Tibial nerve (tissue), 4 donors: ENCODE data around the gene PRSS53. TPM values are rescaled to one million over a fixed set of nuclear protein-coding genes. Genes with fewer than 3 reads are reported as not detected.
A peak's percentile ranks its signal among the peaks of the same experiment; 100 is the strongest.

Experiments used
- DNase-seq, 2 donors: peaks; one replicate each; pipeline ENCODE4 v3.0.0-alpha.2; 2019; ENCODE audit warnings: low spot score in 2 of 2
- H3K27ac ChIP-seq, 4 donors: fragments of 200-600 bp; sonication (generic) in 3 of 4; one replicate each; pipeline ENCODE4 v1.5.1; 2017 to 2019; ENCODE audit warnings: mild to moderate bottlenecking in 1 of 4
- H3K27me3 ChIP-seq, 2 donors: fragments of 200-600 bp; sonication (generic) in 1 of 2; one replicate each; pipeline versions ENCODE4 v1.5.1 to v1.6.0; 2017 to 2019
- H3K36me3 ChIP-seq, 3 donors: fragments of 200-600 bp; sonication (generic); one replicate each; pipeline ENCODE4 v1.5.1; 2018 to 2019
- H3K4me1 ChIP-seq, 4 donors: fragments of 200-600 bp; sonication (generic) in 3 of 4; one replicate each; pipeline ENCODE4 v1.5.1; 2017 to 2019
- H3K4me3 ChIP-seq, 4 donors: fragments of 200-600 bp; sonication (generic) in 3 of 4; one replicate each; pipeline ENCODE4 v1.5.1; 2017 to 2019; ENCODE audit warnings: mild to moderate bottlenecking in 1 of 4, moderate library complexity in 1 of 4
- H3K9me3 ChIP-seq, 4 donors: fragments of 200-600 bp; sonication (generic) in 3 of 4; one replicate each; pipeline ENCODE4 v1.5.1; 2017 to 2019
- EP300 ChIP-seq, 2 donors: sonication (generic); formaldehyde crosslinking; IDR thresholded peaks; one replicate each; pipeline ENCODE4 v1.6.1; 2017; ENCODE audit warnings: antibody characterized with exemption in 2 of 2, mild to moderate bottlenecking in 1 of 2
- POLR2A ChIP-seq, 2 donors: fragments of 450-650 bp; IDR thresholded peaks; one replicate each; pipeline ENCODE4 v1.6.1; 2017; ENCODE audit warnings: antibody characterized with exemption in 2 of 2, mild to moderate bottlenecking in 2 of 2, moderate library complexity in 2 of 2
- WGBS, 2 donors: methylation state at CpG; one replicate each; pipeline ENCODE4 v1.1.5; 2018; 5-methylcytosine and 5-hydroxymethylcytosine counted together
- total RNA-seq, 4 donors: library from RNA; depleted of rRNA; stranded (reverse); fragments of >200 nt; gene quantifications; one replicate each; pipeline ENCODE4 v1.1.0, GENCODE V29; 2016
- TF ChIP-seq, protein P1 (sequence below), 5 experiments: fragments of 200-600 bp in 3 of 5; fragments of 450-650 bp in 2 of 5; sonication (generic) in 3 of 5; IDR thresholded peaks; one replicate each; pipeline ENCODE4 v1.5.1; 2016 to 2019; ENCODE audit warnings: antibody characterized with exemption in 5 of 5, mild to moderate bottlenecking in 3 of 5, moderate library complexity in 2 of 5

Gene PRSS53
- total RNA-seq, 4 donors from 2014 or later = 1.3 to 5.4 (median 3.1) TPM

DNA sequence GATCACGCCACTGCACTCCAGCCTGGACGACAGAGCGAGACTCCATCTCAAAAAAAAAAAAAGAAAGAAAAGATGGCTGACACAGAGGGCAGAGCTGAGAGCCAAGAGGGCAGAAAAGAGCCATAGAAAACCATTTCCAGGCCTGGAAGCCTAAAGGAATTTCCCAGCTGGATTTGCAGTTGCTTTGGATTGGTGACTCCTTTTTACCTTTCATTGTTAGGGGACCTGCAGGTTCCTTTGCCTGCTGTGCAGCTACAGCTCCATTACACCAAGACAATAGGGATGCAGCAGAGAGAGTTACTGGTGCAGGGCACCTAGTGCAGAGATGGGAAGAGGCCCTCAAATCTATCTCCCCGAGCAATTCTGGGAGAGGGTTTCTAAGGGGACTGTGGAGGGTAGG, 33.1 kb downstream of the PRSS53 start:
- H3K27me3 ChIP-seq = no peaks in the 10 kb centered on the region
- no peak overlapping the region for H3K4me3 ChIP-seq
- H3K27ac ChIP-seq = no peak overlapping the region
- no peak for DNase-seq
- H3K9me3 ChIP-seq = no peaks in the 10 kb centered on the region
- H3K4me1 ChIP-seq = peaks cover 0 to 6% (median 0%) of the 10 kb centered on the region in 4 donors
- TF ChIP-seq, protein P1, sequence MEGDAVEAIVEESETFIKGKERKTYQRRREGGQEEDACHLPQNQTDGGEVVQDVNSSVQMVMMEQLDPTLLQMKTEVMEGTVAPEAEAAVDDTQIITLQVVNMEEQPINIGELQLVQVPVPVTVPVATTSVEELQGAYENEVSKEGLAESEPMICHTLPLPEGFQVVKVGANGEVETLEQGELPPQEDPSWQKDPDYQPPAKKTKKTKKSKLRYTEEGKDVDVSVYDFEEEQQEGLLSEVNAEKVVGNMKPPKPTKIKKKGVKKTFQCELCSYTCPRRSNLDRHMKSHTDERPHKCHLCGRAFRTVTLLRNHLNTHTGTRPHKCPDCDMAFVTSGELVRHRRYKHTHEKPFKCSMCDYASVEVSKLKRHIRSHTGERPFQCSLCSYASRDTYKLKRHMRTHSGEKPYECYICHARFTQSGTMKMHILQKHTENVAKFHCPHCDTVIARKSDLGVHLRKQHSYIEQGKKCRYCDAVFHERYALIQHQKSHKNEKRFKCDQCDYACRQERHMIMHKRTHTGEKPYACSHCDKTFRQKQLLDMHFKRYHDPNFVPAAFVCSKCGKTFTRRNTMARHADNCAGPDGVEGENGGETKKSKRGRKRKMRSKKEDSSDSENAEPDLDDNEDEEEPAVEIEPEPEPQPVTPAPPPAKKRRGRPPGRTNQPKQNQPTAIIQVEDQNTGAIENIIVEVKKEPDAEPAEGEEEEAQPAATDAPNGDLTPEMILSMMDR (IDR thresholded peaks at IDR 0.05) = no peak
- no peak for TF ChIP-seq POLR2A (IDR thresholded peaks at IDR 0.05)
- no peak for TF ChIP-seq EP300 (IDR thresholded peaks at IDR 0.05)
- H3K36me3 ChIP-seq = peaks cover 0 to 21% (median 0%) of the 10 kb centered on the region in 3 donors
- 81 to 88% methylated on average over 4 of the region's 4 CpGs for WGBS, 2 donors

DNA sequence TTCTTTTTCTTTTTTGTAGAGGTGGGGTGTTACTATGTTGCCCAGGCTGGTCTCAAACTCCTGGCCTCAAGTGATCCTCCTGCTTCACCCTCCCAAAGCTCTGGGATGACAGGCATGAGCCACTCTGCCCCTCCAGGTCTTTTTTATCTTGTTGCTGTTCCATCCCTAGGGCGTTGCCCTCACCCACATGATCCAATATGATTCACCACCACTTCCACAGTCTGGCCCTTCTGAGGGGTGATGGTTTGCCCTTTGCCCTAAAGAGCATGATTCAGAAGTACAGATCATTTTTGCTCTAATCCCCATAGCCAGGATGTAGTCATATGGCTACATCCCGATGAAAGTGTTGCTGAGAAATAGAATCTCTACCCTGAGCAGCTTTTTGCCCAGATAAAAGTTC, 36.6 kb downstream of the PRSS53 start:
- peak in 1 of 2 donors; percentile 54 for DNase-seq
- peak overlapping the region in 2 of 4 donors; percentile 36 to 55 for H3K27ac ChIP-seq
- 43 to 46% methylated on average over 2 of the region's 2 CpGs for WGBS, 2 donors
- no peaks in the 10 kb centered on the region for H3K36me3 ChIP-seq
- no peaks in the 10 kb centered on the region for H3K27me3 ChIP-seq
- peaks cover 0 to 6% (median 0%) of the 10 kb centered on the region in 4 donors for H3K4me1 ChIP-seq
- no peaks in the 10 kb centered on the region for H3K9me3 ChIP-seq
- H3K4me3 ChIP-seq = no peak overlapping the region
- no peak for TF ChIP-seq POLR2A (IDR thresholded peaks at IDR 0.05)
- peak in 1 of 2 donors; percentile 32 for TF ChIP-seq EP300 (IDR thresholded peaks at IDR 0.05)
- TF ChIP-seq, protein P1 (IDR thresholded peaks at IDR 0.05) = no peak

DNA sequence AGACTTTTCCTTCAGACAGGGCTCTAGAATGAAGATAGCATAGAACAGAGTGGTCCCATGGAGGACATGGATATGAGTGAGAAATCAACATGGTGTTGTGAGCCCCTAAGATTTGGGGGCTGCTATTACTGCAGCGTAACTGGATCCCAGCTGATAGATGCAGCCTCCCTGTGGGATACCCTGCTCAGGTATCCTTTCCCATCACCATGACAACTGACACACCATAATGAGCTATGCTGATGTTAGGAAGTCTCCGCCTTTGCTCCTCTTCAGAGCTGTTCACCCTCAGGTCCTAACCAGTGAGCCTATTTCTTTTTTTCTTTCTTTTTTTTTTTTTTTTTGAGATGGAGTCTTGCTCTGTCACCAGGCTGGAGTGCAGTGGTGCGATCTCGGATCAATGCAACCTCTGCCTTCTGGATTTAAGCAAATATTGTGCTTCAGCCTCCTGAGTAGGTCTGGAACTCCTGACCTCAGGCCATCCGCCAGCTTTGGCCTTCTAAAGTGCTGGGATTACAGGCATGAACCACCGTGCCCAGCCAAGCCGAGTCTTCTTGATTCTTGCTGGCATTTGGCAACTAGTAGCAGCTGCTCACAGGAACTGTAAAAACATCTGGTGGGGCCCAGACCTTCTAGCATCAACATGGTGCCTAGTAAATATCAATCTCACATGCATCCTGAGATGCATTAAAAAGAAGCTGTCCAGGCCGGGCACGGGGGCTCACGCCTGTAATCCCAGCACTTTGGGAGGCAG, 38.3 kb downstream of the PRSS53 start:
- no peak overlapping the region for H3K4me3 ChIP-seq
- TF ChIP-seq, protein P1 (IDR thresholded peaks at IDR 0.05) = no peak
- no peak for TF ChIP-seq EP300 (IDR thresholded peaks at IDR 0.05)
- TF ChIP-seq POLR2A (IDR thresholded peaks at IDR 0.05) = no peak
- 73 to 81% methylated on average over 10 of the region's 10 CpGs for whole genome bisulfite sequencing, 2 donors
- H3K27me3 ChIP-seq = no peaks in the 10 kb centered on the region
- DNase-seq = no peak
- H3K27ac ChIP-seq = no peak overlapping the region
- H3K36me3 ChIP-seq = no peaks in the 10 kb centered on the region
- H3K9me3 ChIP-seq = no peaks in the 10 kb centered on the region
- H3K4me1 ChIP-seq = peaks cover 0 to 6% (median 0%) of the 10 kb centered on the region in 4 donors

DNA sequence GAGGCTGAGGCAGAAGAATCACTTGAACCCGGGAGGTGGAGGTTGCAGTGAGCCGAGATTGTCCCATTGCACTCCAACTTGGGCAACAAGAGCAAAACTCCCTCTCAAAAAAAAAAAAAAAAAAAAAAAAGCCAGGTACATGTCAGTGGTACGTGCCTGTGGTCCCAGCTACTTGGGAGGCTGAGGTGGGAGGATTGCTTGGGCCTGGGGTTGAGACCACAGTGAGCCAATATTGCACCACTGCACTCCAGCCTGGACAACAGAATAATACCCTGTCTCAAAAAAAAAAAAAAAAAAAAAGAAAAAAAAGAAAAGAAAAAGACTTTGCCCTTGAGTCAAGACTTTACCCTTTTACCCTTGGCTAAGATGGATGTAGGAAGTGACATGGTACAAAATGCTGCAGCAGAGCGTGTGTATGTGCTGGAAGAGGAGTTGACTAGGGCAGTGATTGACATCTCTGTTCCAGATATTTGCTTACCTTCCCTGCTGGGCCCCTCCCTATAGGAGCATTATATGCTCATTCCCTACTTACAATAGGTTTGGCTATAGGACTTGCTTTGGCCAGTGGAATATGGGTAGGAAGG, 44.8 kb downstream of the PRSS53 start:
- no peaks in the 10 kb centered on the region for H3K4me1 ChIP-seq
- H3K9me3 ChIP-seq = no peaks in the 10 kb centered on the region
- WGBS, 2 donors = 87 to 89% methylated on average over 4 of the region's 4 CpGs
- H3K27me3 ChIP-seq = no peaks in the 10 kb centered on the region
- H3K36me3 ChIP-seq = peaks cover 0 to 46% (median 11%) of the 10 kb centered on the region in 3 donors
- H3K27ac ChIP-seq = no peak overlapping the region
- TF ChIP-seq, protein P1 (IDR thresholded peaks at IDR 0.05) = no peak
- TF ChIP-seq POLR2A (IDR thresholded peaks at IDR 0.05) (no peak), EP300 (IDR thresholded peaks at IDR 0.05) (no peak)
- DNase-seq = no peak
- H3K4me3 ChIP-seq = no peak overlapping the region

DNA sequence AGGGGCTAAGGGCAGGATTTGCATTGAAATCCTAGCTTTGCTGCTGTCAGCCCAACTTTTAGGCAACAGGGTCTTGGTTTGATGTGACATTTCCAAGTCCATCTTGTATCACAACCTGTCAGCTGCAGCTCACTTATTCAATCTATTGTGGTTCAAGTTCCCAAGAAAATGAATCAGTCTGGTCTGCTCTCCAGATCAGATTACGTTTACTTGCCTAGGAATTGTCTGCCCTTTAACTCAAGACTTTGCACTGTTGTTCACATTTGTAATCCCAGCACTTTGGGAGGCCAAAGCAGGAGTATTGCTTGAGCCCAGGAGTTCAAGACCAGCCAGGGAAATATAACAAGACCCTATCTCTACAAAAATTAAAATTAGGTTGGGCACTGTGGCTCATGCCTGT, 45.4 kb downstream of the PRSS53 start:
- no peak overlapping the region for H3K4me3 ChIP-seq
- H3K9me3 ChIP-seq = no peaks in the 10 kb centered on the region
- no peaks in the 10 kb centered on the region for H3K27me3 ChIP-seq
- TF ChIP-seq POLR2A (IDR thresholded peaks at IDR 0.05) (no peak), EP300 (IDR thresholded peaks at IDR 0.05) (no peak)
- TF ChIP-seq, protein P1 (IDR thresholded peaks at IDR 0.05) = no peak
- no peak for DNase-seq
- H3K4me1 ChIP-seq = no peaks in the 10 kb centered on the region
- WGBS, 2 donors = 76 to 100% methylated on average over 1 of the region's 1 CpG
- no peak overlapping the region for H3K27ac ChIP-seq
- peaks cover 0 to 52% (median 18%) of the 10 kb centered on the region in 3 donors for H3K36me3 ChIP-seq
